Immature natural killer cell (primary cell): Measurements from ENCODE around the gene PAF1. TPM values are rescaled to one million over a fixed set of nuclear protein-coding genes. Genes with fewer than 3 reads are reported as not detected.
"Not testable (repeated sequence)": the region's sequence is repeated elsewhere in the genome, so short reads cannot be mapped to it uniquely, and the experiment has no call there.

Experiments
- DNase-seq, 3 donors: peaks; one replicate each; pipeline ENCODE4 v3.0.0; 2022; ENCODE audit warnings: mixed read lengths in 1 of 3
- H3K27ac Mint-ChIP-seq, 6 donors: one replicate each; pipeline ENCODE4 v1.8.0; 2020; ENCODE audit warnings: mixed read lengths in 6 of 6, mild to moderate bottlenecking in 5 of 6, inconsistent platforms in 4 of 6, moderate library complexity in 3 of 6
- H3K27me3 Mint-ChIP-seq, 3 donors: one replicate each; pipeline ENCODE4 v1.8.0; 2020 to 2021; ENCODE audit warnings: low read depth in 3 of 3, mild to moderate bottlenecking in 3 of 3, mixed read lengths in 3 of 3, moderate library complexity in 3 of 3, inconsistent platforms in 1 of 3
- H3K36me3 Mint-ChIP-seq, 3 donors: one replicate each; pipeline ENCODE4 v1.8.0; 2020; ENCODE audit warnings: mixed read lengths in 3 of 3, inconsistent platforms in 2 of 3, mild to moderate bottlenecking in 2 of 3
- H3K4me1 Mint-ChIP-seq, 2 donors: one replicate each; pipeline ENCODE4 v1.8.0; 2020; ENCODE audit warnings: inconsistent platforms in 2 of 2, mild to moderate bottlenecking in 2 of 2, mixed read lengths in 2 of 2, moderate library complexity in 1 of 2
- H3K4me3 Mint-ChIP-seq, 5 donors: one replicate each; pipeline ENCODE4 v1.8.0; 2020; ENCODE audit warnings: mild to moderate bottlenecking in 5 of 5, mixed read lengths in 5 of 5, inconsistent platforms in 3 of 5, moderate library complexity in 3 of 5
- H3K9me3 Mint-ChIP-seq, 6 donors: one replicate each; pipeline ENCODE4 v1.8.0; 2020; ENCODE audit warnings: mild to moderate bottlenecking in 6 of 6, mixed read lengths in 6 of 6, inconsistent platforms in 4 of 6, moderate library complexity in 3 of 6
- polyA plus RNA-seq, 3 donors: library from polyadenylated mRNA; unstranded; fragments of 300-500 nt; fragmentation: Illumina TruSeq; gene quantifications; one replicate each; pipeline ENCODE4 v1.2.3, GENCODE V29; 2021

Gene PAF1
- polyA plus RNA-seq, 3 donors from 2014 or later = 18.9 to 48.1 (median 31.6) TPM

DNA sequence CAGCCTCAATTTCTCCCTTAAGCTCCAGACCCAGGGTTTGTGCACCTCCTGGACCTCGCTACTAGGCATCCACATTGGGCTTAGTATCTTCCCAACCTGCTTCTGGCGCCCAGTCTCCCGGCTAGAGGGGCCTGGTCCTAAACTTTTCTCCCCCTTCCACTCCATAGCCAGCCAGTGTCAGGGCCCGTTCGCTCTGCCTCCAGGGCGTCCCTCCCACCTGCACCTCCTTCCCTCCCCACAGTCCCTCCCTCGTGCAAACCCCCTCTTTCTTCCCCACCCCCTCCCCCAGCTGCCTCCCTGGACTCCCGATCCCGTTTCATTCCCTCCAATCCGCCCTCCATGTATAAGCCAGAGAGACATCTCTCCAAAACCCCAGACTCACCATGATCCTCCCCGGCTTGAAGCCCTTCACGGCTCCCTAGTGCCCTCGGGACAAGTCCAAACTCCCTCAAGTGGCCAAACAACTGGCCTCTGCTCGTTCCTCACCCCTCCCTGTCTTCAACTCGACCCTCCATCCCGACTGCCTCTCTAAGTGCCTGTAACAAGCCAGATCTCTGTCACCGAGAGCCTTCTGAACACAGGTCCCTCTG lies 49.7 kb downstream of the PAF1 start:
- no peaks in the 10 kb centered on the region for H3K9me3 Mint-ChIP-seq
- H3K4me1 Mint-ChIP-seq = peaks cover 57 to 71% of the 10 kb centered on the region in 2 donors
- no peaks in the 10 kb centered on the region for H3K36me3 Mint-ChIP-seq
- H3K27me3 Mint-ChIP-seq = peaks cover 12 to 19% (median 12%) of the 10 kb centered on the region in 3 donors
- H3K27ac Mint-ChIP-seq = peak overlapping the region; percentile 83 to 99 (median 94)
- no peak for DNase-seq
- H3K4me3 Mint-ChIP-seq = peak overlapping the region; percentile 91 to 99 (median 97)

DNA sequence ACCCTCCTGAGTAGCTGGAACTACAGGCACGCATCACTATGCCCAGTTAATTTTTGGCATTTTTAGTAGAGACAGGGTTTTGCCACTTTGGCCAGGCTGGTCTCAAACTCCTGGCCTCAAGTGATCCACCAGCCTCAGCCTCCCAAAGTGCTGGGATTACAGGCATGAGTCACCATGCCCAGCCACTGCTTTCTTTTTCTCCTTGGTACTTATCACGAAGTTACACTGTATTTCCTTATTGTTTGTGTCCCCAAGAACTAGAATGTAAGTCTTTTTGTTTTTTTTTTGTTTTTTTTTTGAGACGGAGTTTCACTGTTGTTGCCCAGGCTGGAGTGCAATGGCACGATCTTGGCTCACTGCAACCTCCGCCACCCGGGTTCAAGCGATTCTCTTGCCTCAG lies 50.8 kb downstream of the PAF1 start:
- H3K36me3 Mint-ChIP-seq, DNase-seq, H3K9me3 Mint-ChIP-seq: not testable (repeated sequence)
- Mint-ChIP-seq H3K4me3 (peak overlapping the region in 4 of 5 donors; percentile 10 to 99 (median 63)), H3K27me3 (peaks cover 12 to 23% (median 16%) of the 10 kb centered on the region in 3 donors), H3K4me1 (peaks cover 59 to 71% of the 10 kb centered on the region in 2 donors), H3K27ac (peak overlapping the region in 5 of 6 donors; percentile 25 to 92 (median 40))

GRCh38 chr19:39339674-39340073 lies 51.2 kb downstream of the PAF1 start:
- Mint-ChIP-seq H3K4me3 (peak overlapping the region in 3 of 5 donors; percentile 10 to 99 (median 97)), H3K27ac (peak overlapping the region in 4 of 6 donors; percentile 25 to 64 (median 37)), H3K36me3 (no peaks in the 10 kb centered on the region), H3K27me3 (peaks cover 12 to 23% (median 16%) of the 10 kb centered on the region in 3 donors), H3K9me3 (no peaks in the 10 kb centered on the region), H3K4me1 (peaks cover 61 to 71% of the 10 kb centered on the region in 2 donors)
- DNase-seq = no peak

GRCh38 chr19:39336483-39336882 lies 54.4 kb downstream of the PAF1 start:
- no peak for DNase-seq
- H3K4me3 Mint-ChIP-seq = peak overlapping the region; percentile 89 to 100 (median 99)
- peak overlapping the region; percentile 90 to 100 (median 98) for H3K27ac Mint-ChIP-seq
- H3K36me3 Mint-ChIP-seq = peaks cover 0 to 3% (median 0%) of the 10 kb centered on the region in 3 donors
- H3K4me1 Mint-ChIP-seq = peaks cover 59 to 68% of the 10 kb centered on the region in 2 donors
- no peaks in the 10 kb centered on the region for H3K9me3 Mint-ChIP-seq
- peaks cover 0 to 5% (median 4%) of the 10 kb centered on the region in 3 donors for H3K27me3 Mint-ChIP-seq

Other genes starting within 250 kb of the PAF1 start
- not detected for gene NCCRP1, start 194.1 kb downstream of the PAF1 start, polyA plus RNA-seq
- not detected for gene SYCN, start 186.8 kb downstream of the PAF1 start, polyA plus RNA-seq
- not detected for gene IFNL3, start 146.1 kb downstream of the PAF1 start, polyA plus RNA-seq
- gene IFNL4, start 142.2 kb downstream of the PAF1 start, polyA plus RNA-seq = under 1 TPM in 1 of 3 donors, not detected in 2; 0.45 TPM
- gene IFNL2, start 122.7 kb downstream of the PAF1 start, polyA plus RNA-seq = not detected
- 1 to 10 TPM; 2.2 to 4.8 (median 2.3) TPM for gene IFNL1, start 94.7 kb downstream of the PAF1 start, polyA plus RNA-seq
- 10 to 100 TPM in 1 of 3 donors, 1 to 10 TPM in 2; 4.8 to 16.0 (median 5.4) TPM for gene LRFN1, start 70.2 kb downstream of the PAF1 start, polyA plus RNA-seq
- 1,000 to 10,000 TPM in 2 of 3 donors, 100 to 1,000 TPM in 1; 990 to 1,609 (median 1,254) TPM for gene GMFG, start 55.1 kb downstream of the PAF1 start, polyA plus RNA-seq
- 10 to 100 TPM in 1 of 3 donors, 1 to 10 TPM in 2; 2.9 to 17.8 (median 3.9) TPM for gene SAMD4B, start 48.7 kb downstream of the PAF1 start, polyA plus RNA-seq
- 10 to 100 TPM; 41.6 to 64.7 (median 41.8) TPM for gene MED29, start 272 bp upstream of the PAF1 start, polyA plus RNA-seq
- gene ZFP36, start 15.7 kb upstream of the PAF1 start, polyA plus RNA-seq = 100 to 1,000 TPM; 305 to 745 (median 318) TPM
- 1 to 10 TPM in 2 of 3 donors, not detected in 1; 3.7 to 4.3 TPM for gene PLEKHG2, start 21.6 kb upstream of the PAF1 start, polyA plus RNA-seq
- 1,000 to 10,000 TPM in 1 of 3 donors, 100 to 1,000 TPM in 2; 733 to 1,627 (median 903) TPM for gene RPS16, start 44.8 kb upstream of the PAF1 start, polyA plus RNA-seq
- 100 to 1,000 TPM in 1 of 3 donors, 10 to 100 TPM in 2; 30.5 to 114 (median 67.0) TPM for gene SUPT5H, start 54.5 kb upstream of the PAF1 start, polyA plus RNA-seq
- 10 to 100 TPM; 50.4 to 65.2 (median 58.6) TPM for gene TIMM50, start 89.7 kb upstream of the PAF1 start, polyA plus RNA-seq
- gene DLL3, start 107.8 kb upstream of the PAF1 start, polyA plus RNA-seq = not detected
- gene SELENOV, start 124.0 kb upstream of the PAF1 start, polyA plus RNA-seq = not detected
- 1 to 10 TPM; 5.4 to 6.9 (median 5.7) TPM for gene EID2B, start 141.7 kb upstream of the PAF1 start, polyA plus RNA-seq
- 10 to 100 TPM; 22.1 to 24.9 (median 22.6) TPM for gene EID2, start 149.1 kb upstream of the PAF1 start, polyA plus RNA-seq
- not detected for gene LGALS13, start 211.4 kb upstream of the PAF1 start, polyA plus RNA-seq